CD14-positive monocyte (primary cell): ENCODE results near the gene LGALSL. TPM values are rescaled to one million over a fixed set of nuclear protein-coding genes. Genes with fewer than 3 reads are reported as not detected.

Source experiments
- DNase-seq, 3 donors: peaks; one replicate each; pipeline ENCODE4 v3.0.0-alpha.2; 2011 to 2022
- H2AFZ ChIP-seq: 2 replicates; pipeline ENCODE4 v1.6.0; 2012; ENCODE audit warnings: mild to moderate bottlenecking, low read depth, low read length, inconsistent platforms; ENCODE audit not compliant: insufficient read depth, poor library complexity, severe bottlenecking
- H3K27ac ChIP-seq, 2 donors: 1 replicate in 1 of 2; 2 replicates in 1 of 2; pipeline ENCODE4 v1.5.1; 2012 to 2013; ENCODE audit warnings: low read length in 2 of 2, control low read depth in 1 of 2, inconsistent platforms in 1 of 2, low read depth in 1 of 2, mild to moderate bottlenecking in 1 of 2
- H3K27me3 ChIP-seq, 2 donors: one replicate each; pipeline versions ENCODE4 v1.6.0 to v1.6.1; 2011 to 2013; ENCODE audit warnings: low read length in 2 of 2; ENCODE audit not compliant: control insufficient read depth in 2 of 2, insufficient read depth in 2 of 2
- H3K36me3 ChIP-seq, 2 donors: replicated peaks in 1 of 2; 1 replicate in 1 of 2; 2 replicates in 1 of 2; pipeline versions ENCODE4 v1.5.1 to v1.6.1; 2012 to 2013; ENCODE audit warnings: low read length in 2 of 2, control low read depth in 1 of 2, inconsistent platforms in 1 of 2, mild to moderate bottlenecking in 1 of 2; ENCODE audit not compliant: insufficient read depth in 2 of 2, control insufficient read depth in 1 of 2
- H3K4me1 ChIP-seq, 2 donors: 1 replicate in 1 of 2; 2 replicates in 1 of 2; pipeline versions ENCODE4 v1.5.1 to v1.6.1; 2012 to 2013; ENCODE audit warnings: low read length in 2 of 2, control low read depth in 1 of 2, inconsistent platforms in 1 of 2, mild to moderate bottlenecking in 1 of 2, moderate library complexity in 1 of 2; ENCODE audit not compliant: insufficient read depth in 2 of 2, control insufficient read depth in 1 of 2
- H3K4me2 ChIP-seq: replicated peaks from 2 replicates; pipeline ENCODE3; 2012; ENCODE audit warnings: low read length, moderate library complexity, mild to moderate bottlenecking; ENCODE audit not compliant: poor library complexity, severe bottlenecking; ENCODE audit errors: extremely low read depth
- H3K4me3 ChIP-seq, 3 experiments: fragments of 200-600 bp in 1 of 3; sonication (generic) in 1 of 3; replicated peaks in 1 of 3; 1 replicate in 2 of 3; 2 replicates in 1 of 3; pipeline ENCODE4 v1.5.1; 2011 to 2013; ENCODE audit warnings: low read length in 3 of 3, mild to moderate bottlenecking in 3 of 3, control low read depth in 2 of 3, low read depth in 2 of 3, inconsistent platforms in 1 of 3, moderate library complexity in 1 of 3
- H3K79me2 ChIP-seq: 2 replicates; pipeline ENCODE4 v1.6.0; 2012; ENCODE audit warnings: mild to moderate bottlenecking, control low read depth, inconsistent platforms, low read length, moderate library complexity; ENCODE audit not compliant: insufficient read depth
- H3K9ac ChIP-seq: 2 replicates; pipeline ENCODE4 v1.6.0; 2017; ENCODE audit warnings: low read length, mild to moderate bottlenecking; ENCODE audit not compliant: insufficient read depth, poor library complexity, severe bottlenecking
- H3K9me3 ChIP-seq, 2 donors: replicated peaks in 1 of 2; 1 replicate in 1 of 2; 2 replicates in 1 of 2; pipeline versions ENCODE4 v1.5.1 to v1.6.1; 2012 to 2013; ENCODE audit warnings: low read length in 2 of 2, control low read depth in 1 of 2; ENCODE audit not compliant: control insufficient read depth in 1 of 2, insufficient read depth in 1 of 2
- H4K20me1 ChIP-seq: 2 replicates; pipeline ENCODE4 v1.6.0; 2012; ENCODE audit warnings: mild to moderate bottlenecking, low read length, control low read depth, moderate library complexity; ENCODE audit not compliant: insufficient read depth
- H3K27ac Mint-ChIP-seq, 7 donors: one replicate each; pipeline ENCODE4 v1.8.0; 2020; ENCODE audit warnings: mild to moderate bottlenecking in 7 of 7, mixed read lengths in 7 of 7, moderate library complexity in 6 of 7, inconsistent platforms in 2 of 7
- H3K27me3 Mint-ChIP-seq, 3 donors: one replicate each; pipeline ENCODE4 v1.8.0; 2021 to 2022; ENCODE audit warnings: low read depth in 3 of 3, mild to moderate bottlenecking in 3 of 3, mixed read lengths in 3 of 3, moderate library complexity in 3 of 3, inconsistent platforms in 1 of 3
- H3K36me3 Mint-ChIP-seq, 2 donors: one replicate each; pipeline ENCODE4 v1.8.0; 2020; ENCODE audit warnings: mixed read lengths in 2 of 2, inconsistent platforms in 1 of 2, mild to moderate bottlenecking in 1 of 2
- H3K4me1 Mint-ChIP-seq: one replicate; pipeline ENCODE4 v1.8.0; 2020; ENCODE audit warnings: mild to moderate bottlenecking, mixed read lengths
- H3K4me3 Mint-ChIP-seq, 2 donors: one replicate each; pipeline ENCODE4 v1.8.0; 2020; ENCODE audit warnings: mild to moderate bottlenecking in 2 of 2, mixed read lengths in 2 of 2, moderate library complexity in 1 of 2
- H3K9me3 Mint-ChIP-seq, 7 donors: one replicate each; pipeline ENCODE4 v1.8.0; 2020 to 2022; ENCODE audit warnings: mixed read lengths in 7 of 7, mild to moderate bottlenecking in 6 of 7, moderate library complexity in 6 of 7, inconsistent platforms in 2 of 7
- CTCF ChIP-seq: fragments of 200-600 bp; IDR thresholded peaks from one replicate; pipeline ENCODE4 v1.8.0; 2022; ENCODE audit warnings: antibody characterized with exemption, mild to moderate bottlenecking
- WGBS: methylation state at CpG from one replicate; pipeline ENCODE4 v1.1.5; 2013; ENCODE audit warnings: missing lambda C conversion rate; ENCODE audit not compliant: insufficient coverage; 5-methylcytosine and 5-hydroxymethylcytosine counted together
- intact Hi-C, 2 donors: fragments of 100-400 bp; cut with micrococcal nuclease; formaldehyde crosslinking; loops; one replicate each; pipeline versions ENCODE4 v1.15.0 to v1.15.1; 2023
- polyA plus RNA-seq, 3 donors: library from polyadenylated mRNA; depleted of rRNA in 1 of 3; unstranded in 2 of 3; stranded (reverse) in 1 of 3; fragments of 300-500 nt in 2 of 3; fragments of >200 nt in 1 of 3; fragmentation: Illumina TruSeq in 2 of 3; gene quantifications; 1 replicate in 2 of 3; 2 replicates in 1 of 3; pipeline ENCODE4 v1.2.3, GENCODE V29; 2012 to 2021

Gene LGALSL
- polyA plus RNA-seq, 3 donors, result 0.04 to 0.30 (median 0.22) TPM

GRCh38 chr2:64492821-64493220 is 38.9 kb downstream of the LGALSL start:
- DNase-seq, result no peak
- Histone ChIP-seq H3K27me3 (no peaks in the 10 kb centered on the region), H3K9ac (no peak overlapping the region), H3K4me1 (peaks cover 0 to 4% of the 10 kb centered on the region in 2 donors), H3K9me3 (no peaks in the 10 kb centered on the region), H3K36me3 (no peaks in the 10 kb centered on the region), H4K20me1 (no peaks in the 10 kb centered on the region), H3K27ac (no peak overlapping the region), H3K4me2 (no peak overlapping the region), H3K4me3 (no peak overlapping the region), H2AFZ (no peak overlapping the region), H3K79me2 (no peaks in the 10 kb centered on the region)
- no peaks in the 10 kb centered on the region for H3K36me3 Mint-ChIP-seq
- no peak for TF ChIP-seq CTCF
- intact Hi-C loops, result loop anchor here in 1 of 2 donors (5.0 kb wide), 1 partner anchor 161 kb away; no protein-coding TSS in a partner anchor
- H3K4me3 Mint-ChIP-seq, result no peak overlapping the region
- peaks cover 3 to 8% (median 4%) of the 10 kb centered on the region in 3 donors for H3K27me3 Mint-ChIP-seq
- WGBS, result no CpG with 5 or more reads among the region's 3 CpGs
- H3K4me1 Mint-ChIP-seq, result peaks cover 9% of the 10 kb centered on the region
- H3K9me3 Mint-ChIP-seq, result no peaks in the 10 kb centered on the region
- H3K27ac Mint-ChIP-seq, result no peak overlapping the region

GRCh38 chr2:64493788-64494187 is 39.8 kb downstream of the LGALSL start:
- Mint-ChIP-seq H3K4me3 (no peak overlapping the region), H3K27ac (no peak overlapping the region), H3K4me1 (peaks cover 6% of the 10 kb centered on the region), H3K36me3 (no peaks in the 10 kb centered on the region), H3K27me3 (peaks cover 5 to 8% (median 8%) of the 10 kb centered on the region in 3 donors), H3K9me3 (no peaks in the 10 kb centered on the region)
- Histone ChIP-seq H3K27ac (no peak overlapping the region), H3K4me3 (no peak overlapping the region), H3K4me2 (no peak overlapping the region), H3K4me1 (no peaks in the 10 kb centered on the region), H4K20me1 (no peaks in the 10 kb centered on the region), H3K79me2 (no peaks in the 10 kb centered on the region), H3K27me3 (peaks cover 0 to 8% of the 10 kb centered on the region in 2 donors), H2AFZ (no peak overlapping the region), H3K36me3 (no peaks in the 10 kb centered on the region), H3K9ac (no peak overlapping the region), H3K9me3 (no peaks in the 10 kb centered on the region)
- DNase-seq, result no peak
- intact Hi-C loops, result loop anchor here in 1 of 2 donors (5.0 kb wide), 1 partner anchor 161 kb away; no protein-coding TSS in a partner anchor
- 100% methylated on average over 2 of the region's 4 CpGs for WGBS
- TF ChIP-seq CTCF, result no peak
